Measurements from ENCODE around the gene CNDP2. TPM values are rescaled to one million over a fixed set of nuclear protein-coding genes. Genes with fewer than 3 reads are reported as not detected.

Gene CNDP2
- total and polyA plus RNA-seq, 2 of the 13 experiments (the other 11 are each of a cell fraction or from before 2014, with no cell fraction given), result 64.7 to 80.8 TPM

GRCh38 chr18:74515620-74516231 lies 19.6 kb downstream of the CNDP2 start (continued):
- TF ChIP-seq BCLAF1 (IDR thresholded peaks at IDR 0.05), result no peak
- no peak for TF ChIP-seq KLF9 (CRISPR knock-in tag; IDR thresholded peaks at IDR 0.05; ENCODE audit: low read depth)

- ChIA-PET POLR2A (interaction anchor here (1.7 kb wide), 1 partner anchor 20 kb away, joined by 5 read pairs; the partner anchor contains the start of gene CNDP2), CTCF (ENCODE audit: low intra/inter-chr PET ratio, low total read pairs) (no interaction called here)
- Histone ChIP-seq H3K27me3 (ENCODE audit: control insufficient read depth in 1 of 2, insufficient read depth in 2 of 2, low read length in 2 of 2) (no peaks in the 10 kb centered on the region), H3K4me1 (ENCODE audit: insufficient read depth, low read length) (no peaks in the 10 kb centered on the region), H4K20me1 (ENCODE audit: insufficient read depth, low read length) (no peaks in the 10 kb centered on the region), H3K4me3 (replicated peaks in 1 of 3; ENCODE audit: insufficient read depth in 1 of 3, low read depth in 2 of 3, low read length in 3 of 3) (no peak overlapping the region), H3K27ac (ENCODE audit: extremely low read length, insufficient read depth, low read length) (no peak overlapping the region), H2AFZ (ENCODE audit: low read length) (no peak overlapping the region), H3K9me3 (ENCODE audit: low read length) (no peaks in the 10 kb centered on the region), H3K79me2 (ENCODE audit: insufficient read depth, low read length) (no peaks in the 10 kb centered on the region), H3K4me2 (ENCODE audit: low read depth, low read length) (no peak overlapping the region), H3K9ac (ENCODE audit: insufficient read depth, low read depth, low read length) (no peak overlapping the region), H3K36me3 (replicated peaks in 1 of 2; ENCODE audit: control insufficient read depth in 1 of 2, insufficient read depth in 2 of 2, low read length in 2 of 2) (peaks cover 31 to 88% of the 10 kb centered on the region in 2 experiments)
- in situ Hi-C loops (cut with HindIII; ENCODE audit: extremely low pct_ligation_motif_present, low pct_unique_long_range_greater_than_20kb), result no loop called here
- DNase-seq (ENCODE audit: low spot score) (no peak), FAIRE-seq (no peak), ATAC-seq (no peak; the same call in 2 of the 3 replicates)
- no TSS peak for BruUV-seq (replicated peaks)
- no peak for TF ChIP-seq ELF1 (CRISPR knock-in tag; IDR thresholded peaks at IDR 0.05)
- no peak for TF ChIP-seq ZNF691 (CRISPR knock-in tag; IDR thresholded peaks at IDR 0.05; ENCODE audit: borderline replicate concordance, low read depth)
- TF ChIP-seq ZNF546 (CRISPR knock-in tag; conservative IDR thresholded peaks at IDR 0.05), result no peak
- TF ChIP-seq MTERF4 (CRISPR knock-in tag; IDR thresholded peaks at IDR 0.05), result no peak
- no peak for TF ChIP-seq PATZ1 (CRISPR knock-in tag; IDR thresholded peaks at IDR 0.05)
- intact Hi-C loops (cut with micrococcal nuclease; ENCODE audit: unreplicated experiment), result no loop called here
- 98% methylated on average over 30 of the region's 35 CpGs for WGBS (ENCODE audit: low lambda C conversion rate)
These were observed 20.4 kb downstream of the CNDP2 start for GRCh38 chr18:74516271-74517235.

Data from HepG2 (cell line).